Loucy (cell line): ENCODE data around the gene EOLA1.
"Not testable (repeated sequence)": the region's sequence is repeated elsewhere in the genome, so short reads cannot be mapped to it uniquely, and the experiment has no call there.

Source experiments
- H2AFZ ChIP-seq: fragments of 200-600 bp; sonication (generic); 2 replicates; pipeline ENCODE4 v1.6.0; 2016; ENCODE audit warnings: antibody characterized with exemption, mild to moderate bottlenecking, low read length, moderate library complexity
- H3F3A ChIP-seq: fragments of 200-600 bp; 2 replicates; pipeline ENCODE4 v1.6.0; 2016; ENCODE audit warnings: antibody characterized with exemption, low read depth, mild to moderate bottlenecking
- H3K27me3 ChIP-seq: fragments of 200-600 bp; sonication (generic); 2 replicates; pipeline ENCODE4 v1.6.1; 2014; ENCODE audit warnings: low read length, mild to moderate bottlenecking; ENCODE audit not compliant: insufficient read depth, poor library complexity, severe bottlenecking
- H3K36me3 ChIP-seq: fragments of 200-600 bp; sonication (generic); 2 replicates; pipeline ENCODE4 v1.6.1; 2016; ENCODE audit warnings: low read length; ENCODE audit not compliant: insufficient read depth
- H3K4me1 ChIP-seq: fragments of 200-600 bp; sonication (generic); 2 replicates; pipeline ENCODE4 v1.5.1; 2014; ENCODE audit warnings: low read length, mild to moderate bottlenecking; ENCODE audit not compliant: insufficient read depth, poor library complexity, severe bottlenecking
- H3K4me2 ChIP-seq: fragments of 200-600 bp; sonication (generic); 2 replicates; pipeline ENCODE4 v1.6.0; 2014; ENCODE audit warnings: antibody characterized with exemption, low read length, low read depth, mild to moderate bottlenecking; ENCODE audit not compliant: poor library complexity, severe bottlenecking
- H3K4me3 ChIP-seq: fragments of 200-600 bp; sonication (generic); 2 replicates; pipeline ENCODE4 v1.5.1; 2014; ENCODE audit warnings: low read length, mild to moderate bottlenecking, mixed read lengths; ENCODE audit not compliant: poor library complexity, severe bottlenecking
- H3K79me2 ChIP-seq: fragments of 200-600 bp; sonication (generic); 2 replicates; pipeline ENCODE4 v1.6.1; 2014; ENCODE audit warnings: low read length; ENCODE audit not compliant: insufficient read depth
- H3K9ac ChIP-seq: fragments of 200-600 bp; sonication (generic); 2 replicates; pipeline ENCODE4 v1.6.0; 2014; ENCODE audit warnings: mild to moderate bottlenecking, low read depth, low read length, moderate library complexity; ENCODE audit not compliant: poor library complexity, severe bottlenecking
- H3K9me2 ChIP-seq: fragments of 200-600 bp; sonication (generic); replicated peaks from 2 replicates; pipeline ENCODE4 v1.6.1; 2016; ENCODE audit warnings: low read depth, low read length, mixed read lengths
- H3K9me3 ChIP-seq: fragments of 200-600 bp; sonication (generic); 2 replicates; pipeline ENCODE4 v1.6.1; 2014; ENCODE audit warnings: mild to moderate bottlenecking, antibody characterized with exemption, low read length, low read depth; ENCODE audit not compliant: insufficient read depth
- H4K20me1 ChIP-seq: fragments of 200-600 bp; sonication (generic); 2 replicates; pipeline ENCODE4 v1.6.0; 2014; ENCODE audit warnings: antibody characterized with exemption, low read length, mild to moderate bottlenecking; ENCODE audit not compliant: insufficient read depth, poor library complexity, severe bottlenecking
- EZH2phosphoT487 ChIP-seq: fragments of 200-600 bp; IDR thresholded peaks from 2 replicates; pipeline ENCODE4 v1.6.1; 2018; ENCODE audit warnings: antibody characterized with exemption, mild to moderate bottlenecking, moderate library complexity, borderline replicate concordance
- TF ChIP-seq, protein P1 (sequence below): fragments of 200-600 bp; sonication (generic); conservative IDR thresholded peaks from 2 replicates; pipeline ENCODE4 v1.5.1; 2014; ENCODE audit warnings: mild to moderate bottlenecking, antibody characterized with exemption, low read length

The EOLA1 gene

DNA sequence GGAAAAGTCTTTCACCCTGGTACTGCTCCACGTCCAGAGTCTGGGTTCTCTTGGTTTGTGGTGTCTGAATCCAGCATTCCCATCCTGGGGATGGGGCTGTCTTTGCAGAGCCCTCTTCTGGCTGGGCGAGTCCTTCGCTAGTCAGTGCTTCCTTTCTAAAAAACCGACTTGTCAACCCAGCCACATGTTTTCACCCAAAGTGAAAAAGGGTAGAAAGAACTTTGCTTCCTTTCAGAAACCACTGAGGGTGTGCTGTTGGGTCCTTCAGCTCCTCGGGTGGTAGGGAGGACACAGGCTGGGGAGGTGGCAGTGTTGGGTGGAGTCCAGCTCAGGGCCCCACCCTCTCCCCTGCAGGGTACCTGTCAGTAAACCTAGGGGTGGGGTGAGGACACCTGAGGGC lies 14.9 kb upstream of the EOLA1 start:
- H3K9me2 ChIP-seq, H3K9me3 ChIP-seq, H3K79me2 ChIP-seq, H3K27me3 ChIP-seq, H2AFZ ChIP-seq, H4K20me1 ChIP-seq, H3K4me3 ChIP-seq, H3K9ac ChIP-seq, H3K36me3 ChIP-seq, H3F3A ChIP-seq, H3K4me2 ChIP-seq: not testable (repeated sequence)
- H3K4me1 ChIP-seq = peaks cover 13% of the 10 kb centered on the region

DNA sequence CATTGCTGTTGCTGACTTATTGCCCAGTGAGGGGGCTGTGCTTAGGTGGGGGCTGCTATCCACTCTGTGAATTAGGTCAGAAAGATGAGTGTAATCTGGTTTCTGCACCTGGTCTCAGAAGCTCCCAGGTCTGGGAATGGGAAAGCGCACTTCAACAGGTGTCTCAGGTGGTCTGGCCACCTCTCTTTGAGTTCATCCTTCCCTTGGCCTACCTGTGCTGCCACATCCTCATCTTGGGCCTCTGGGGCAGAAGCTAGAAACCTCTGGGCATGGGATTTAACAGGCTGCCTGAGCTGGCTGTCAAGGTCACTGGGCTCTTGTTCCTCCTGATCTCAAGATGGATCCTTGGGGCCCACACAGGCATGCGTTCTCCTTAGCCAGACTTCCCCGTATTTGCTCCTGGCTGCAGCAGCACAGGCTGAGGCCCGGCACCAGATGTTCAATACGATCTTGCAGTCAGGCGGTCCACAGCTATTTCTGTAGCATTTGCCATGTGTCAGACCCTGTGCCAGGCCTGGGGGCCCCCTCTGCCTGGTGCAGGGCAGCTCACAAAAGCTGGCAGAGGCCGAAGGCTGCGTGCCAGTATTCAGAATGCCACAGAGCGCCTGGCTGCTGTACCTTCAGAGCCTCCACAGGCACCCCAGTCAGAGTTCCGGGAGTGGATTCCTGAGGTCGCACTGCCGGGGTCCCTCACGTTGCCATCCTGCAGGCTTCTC lies 14.3 kb upstream of the EOLA1 start:
- not testable (repeated sequence) for H3K4me3 ChIP-seq, H4K20me1 ChIP-seq, H3K9ac ChIP-seq, H3K4me1 ChIP-seq, H3K9me2 ChIP-seq, H3K9me3 ChIP-seq, H3F3A ChIP-seq, H3K36me3 ChIP-seq, H3K79me2 ChIP-seq, H3K4me2 ChIP-seq, H2AFZ ChIP-seq, H3K27me3 ChIP-seq

DNA sequence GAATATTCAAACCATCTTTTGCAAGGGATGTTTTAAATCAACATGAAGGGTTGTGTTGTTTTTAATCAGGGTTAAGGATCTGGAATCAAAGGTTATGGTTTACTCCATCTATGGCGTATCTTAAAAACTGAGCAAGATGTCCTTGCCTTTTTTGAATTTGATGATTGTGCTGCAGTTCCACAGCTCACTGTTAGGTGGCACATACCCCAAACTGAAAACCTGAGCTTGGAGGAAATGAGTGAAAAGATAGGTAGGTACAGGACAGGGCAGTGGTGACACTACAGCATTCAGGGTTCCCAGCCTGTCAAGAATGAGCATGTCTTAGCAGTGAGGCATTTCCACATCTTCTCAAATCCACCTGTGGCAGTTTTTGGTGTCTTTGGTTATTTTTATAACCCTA lies 13.1 kb upstream of the EOLA1 start:
- H3K4me3 ChIP-seq = no peak overlapping the region
- no peak overlapping the region for H3K4me2 ChIP-seq
- no peaks in the 10 kb centered on the region for H3F3A ChIP-seq
- no peaks in the 10 kb centered on the region for H3K27me3 ChIP-seq
- H3K4me1 ChIP-seq = peaks cover 7% of the 10 kb centered on the region
- H3K9ac ChIP-seq = no peak overlapping the region
- H3K36me3 ChIP-seq = no peaks in the 10 kb centered on the region
- no peaks in the 10 kb centered on the region for H3K9me3 ChIP-seq
- no peaks in the 10 kb centered on the region for H3K9me2 ChIP-seq
- no peaks in the 10 kb centered on the region for H4K20me1 ChIP-seq
- no peak overlapping the region for H2AFZ ChIP-seq
- no peak for TF ChIP-seq EZH2phosphoT487
- TF ChIP-seq, protein P1, sequence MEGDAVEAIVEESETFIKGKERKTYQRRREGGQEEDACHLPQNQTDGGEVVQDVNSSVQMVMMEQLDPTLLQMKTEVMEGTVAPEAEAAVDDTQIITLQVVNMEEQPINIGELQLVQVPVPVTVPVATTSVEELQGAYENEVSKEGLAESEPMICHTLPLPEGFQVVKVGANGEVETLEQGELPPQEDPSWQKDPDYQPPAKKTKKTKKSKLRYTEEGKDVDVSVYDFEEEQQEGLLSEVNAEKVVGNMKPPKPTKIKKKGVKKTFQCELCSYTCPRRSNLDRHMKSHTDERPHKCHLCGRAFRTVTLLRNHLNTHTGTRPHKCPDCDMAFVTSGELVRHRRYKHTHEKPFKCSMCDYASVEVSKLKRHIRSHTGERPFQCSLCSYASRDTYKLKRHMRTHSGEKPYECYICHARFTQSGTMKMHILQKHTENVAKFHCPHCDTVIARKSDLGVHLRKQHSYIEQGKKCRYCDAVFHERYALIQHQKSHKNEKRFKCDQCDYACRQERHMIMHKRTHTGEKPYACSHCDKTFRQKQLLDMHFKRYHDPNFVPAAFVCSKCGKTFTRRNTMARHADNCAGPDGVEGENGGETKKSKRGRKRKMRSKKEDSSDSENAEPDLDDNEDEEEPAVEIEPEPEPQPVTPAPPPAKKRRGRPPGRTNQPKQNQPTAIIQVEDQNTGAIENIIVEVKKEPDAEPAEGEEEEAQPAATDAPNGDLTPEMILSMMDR = peak; percentile 52
- no peaks in the 10 kb centered on the region for H3K79me2 ChIP-seq

DNA sequence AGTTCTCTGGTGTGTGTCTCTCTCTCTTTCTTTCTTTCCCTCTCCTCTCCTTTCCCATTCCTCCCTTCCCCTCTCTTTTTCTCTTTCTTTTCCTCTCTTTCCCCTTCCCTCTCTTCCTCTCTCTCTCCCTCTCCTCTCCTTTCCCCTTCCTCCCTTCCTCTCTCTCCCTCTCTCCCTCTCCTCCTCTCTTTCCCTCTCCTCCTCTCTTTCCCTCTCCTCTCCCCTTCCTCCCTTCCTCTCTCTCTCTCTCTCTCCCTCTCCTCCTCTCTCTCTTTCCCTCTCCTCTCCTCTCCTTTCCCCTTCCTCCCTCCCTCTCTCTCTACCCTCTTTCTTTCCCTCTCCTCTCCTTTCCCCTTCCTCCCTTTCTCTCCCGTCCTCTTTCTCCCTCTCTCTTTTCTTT lies 12.4 kb upstream of the EOLA1 start:
- Histone ChIP-seq H3K4me2 (no peak overlapping the region), H3K79me2 (no peaks in the 10 kb centered on the region)

More for the DNA sequence above, 12.4 kb upstream of the EOLA1 start:
- Histone ChIP-seq H3K4me1 (peaks cover 6% of the 10 kb centered on the region), H3K27me3 (no peaks in the 10 kb centered on the region), H4K20me1 (no peaks in the 10 kb centered on the region), H3K36me3 (no peaks in the 10 kb centered on the region), H3K9me2 (no peaks in the 10 kb centered on the region), H3K9ac (no peak overlapping the region), H3K9me3 (no peaks in the 10 kb centered on the region), H3F3A (no peaks in the 10 kb centered on the region), H3K4me3 (no peak overlapping the region), H2AFZ (no peak overlapping the region)
- TF ChIP-seq EZH2phosphoT487 = no peak
- TF ChIP-seq, protein P1 = no peak
